ENCODE measurements around the gene RASGRP4.
"Not testable (repeated sequence)": the region's sequence is repeated elsewhere in the genome, so short reads cannot be mapped to it uniquely, and the experiment has no call there.

The RASGRP4 gene

GRCh38 chr19:38411041-38411712 is 14.8 kb downstream of the RASGRP4 start:
- TF ChIP-seq REST (IDR thresholded peaks at IDR 0.05; ENCODE audit: insufficient replicate concordance, low read depth) = no peak
- no peak for TF ChIP-seq SPI1 (IDR thresholded peaks at IDR 0.05; ENCODE audit: borderline replicate concordance, low read depth)
- TF ChIP-seq POLR2AphosphoS5 (IDR thresholded peaks at IDR 0.05; ENCODE audit: low read depth) = no peak
- no peak for TF ChIP-seq GABPA (IDR thresholded peaks at IDR 0.05; ENCODE audit: low read depth)
- no peak for TF ChIP-seq CTCF (IDR thresholded peaks at IDR 0.05; ENCODE audit: insufficient read depth, low read length)
- no peak overlapping the region for H3K27ac ChIP-seq (replicated peaks)
- no peaks in the 10 kb centered on the region for H3K27me3 ChIP-seq (ENCODE audit: insufficient read depth, poor library complexity, severe bottlenecking)
- no peak for DNase-seq (ENCODE audit: low read depth in 1 of 2, low spot score in 1 of 2)
- H3K4me3 ChIP-seq (replicated peaks; ENCODE audit: insufficient read depth, low read length) = no peak overlapping the region

- not testable (repeated sequence) for H3K27ac ChIP-seq (replicated peaks); H3K4me3 ChIP-seq (replicated peaks; ENCODE audit: insufficient read depth, low read length); DNase-seq (ENCODE audit: low read depth in 1 of 2, low spot score in 1 of 2); H3K27me3 ChIP-seq (ENCODE audit: insufficient read depth, poor library complexity, severe bottlenecking)
Observed at GRCh38 chr19:38410407-38410806, 15.6 kb downstream of the RASGRP4 start.

GRCh38 chr19:38409631-38410133 is 16.3 kb downstream of the RASGRP4 start:
- no peak for TF ChIP-seq SPI1 (IDR thresholded peaks at IDR 0.05; ENCODE audit: borderline replicate concordance, low read depth)
- no peak for TF ChIP-seq CTCF (IDR thresholded peaks at IDR 0.05; ENCODE audit: insufficient read depth, low read length)
- no peak for TF ChIP-seq REST (IDR thresholded peaks at IDR 0.05; ENCODE audit: insufficient replicate concordance, low read depth)
- TF ChIP-seq POLR2AphosphoS5 (IDR thresholded peaks at IDR 0.05; ENCODE audit: low read depth) = no peak
- no peak overlapping the region for H3K27ac ChIP-seq (replicated peaks)
- no peak overlapping the region for H3K4me3 ChIP-seq (replicated peaks; ENCODE audit: insufficient read depth, low read length)
- no peak for DNase-seq (ENCODE audit: low read depth in 1 of 2, low spot score in 1 of 2)
- H3K27me3 ChIP-seq (ENCODE audit: insufficient read depth, poor library complexity, severe bottlenecking) = no peaks in the 10 kb centered on the region

GRCh38 chr19:38405276-38405675 is 20.7 kb downstream of the RASGRP4 start:
- H3K4me3 ChIP-seq (replicated peaks; ENCODE audit: insufficient read depth, low read length) = no peak overlapping the region
- no peak for TF ChIP-seq GABPA (IDR thresholded peaks at IDR 0.05; ENCODE audit: low read depth)
- TF ChIP-seq POLR2AphosphoS5 (IDR thresholded peaks at IDR 0.05; ENCODE audit: low read depth) = no peak
- no peak for TF ChIP-seq REST (IDR thresholded peaks at IDR 0.05; ENCODE audit: insufficient replicate concordance, low read depth)
- TF ChIP-seq SPI1 (IDR thresholded peaks at IDR 0.05; ENCODE audit: borderline replicate concordance, low read depth) = no peak
- no peak for TF ChIP-seq CTCF (IDR thresholded peaks at IDR 0.05; ENCODE audit: insufficient read depth, low read length)
- no peaks in the 10 kb centered on the region for H3K27me3 ChIP-seq (ENCODE audit: insufficient read depth, poor library complexity, severe bottlenecking)
- no peak for DNase-seq (ENCODE audit: low read depth in 1 of 2, low spot score in 1 of 2)
- no peak overlapping the region for H3K27ac ChIP-seq (replicated peaks)
